Body of pancreas (tissue), 4 donors: Measurements from ENCODE around the gene RFPL3.

Experiments used
- CTCF ChIP-seq, 7 experiments: fragments of 450-650 bp in 4 of 7; fragments of 200-600 bp in 3 of 7; sonication (generic) in 3 of 7; IDR thresholded peaks; one replicate each; pipeline ENCODE4 v1.5.1; 2016 to 2019; ENCODE audit warnings: antibody characterized with exemption in 7 of 7
- POLR2A ChIP-seq, 3 donors: fragments of 450-650 bp; IDR thresholded peaks; one replicate each; pipeline ENCODE4 v1.6.1; 2016; ENCODE audit warnings: antibody characterized with exemption in 3 of 3, mild to moderate bottlenecking in 2 of 3

- TF ChIP-seq CTCF (IDR thresholded peaks at IDR 0.05) (no peak), POLR2A (IDR thresholded peaks at IDR 0.05) (no peak)
Measured at GRCh38 chr22:32324505-32325415, 32.9 kb upstream of the RFPL3 start.
